Sigmoid colon (tissue), 7 donors: ENCODE results near the gene TBCD. TPM values are rescaled to one million over a fixed set of nuclear protein-coding genes. Genes with fewer than 3 reads are reported as not detected.

Source experiments
- DNase-seq: peaks from one replicate; pipeline ENCODE4 v3.0.0-alpha.2; 2019
- H3K27ac ChIP-seq, 4 donors: fragments of 200-600 bp; sonication (generic); one replicate each; pipeline ENCODE4 v1.5.1; 2016 to 2019; ENCODE audit warnings: mild to moderate bottlenecking in 1 of 4
- H3K27me3 ChIP-seq, 3 donors: fragments of 200-600 bp; sonication (generic); one replicate each; pipeline ENCODE4 v1.5.1; 2019; ENCODE audit warnings: mild to moderate bottlenecking in 1 of 3
- H3K36me3 ChIP-seq, 4 donors: fragments of 200-600 bp; sonication (generic); one replicate each; pipeline ENCODE4 v1.5.1; 2016 to 2019
- H3K4me1 ChIP-seq, 4 donors: fragments of 200-600 bp; sonication (generic); one replicate each; pipeline ENCODE4 v1.5.1; 2017 to 2019
- H3K4me3 ChIP-seq, 4 donors: fragments of 200-600 bp; sonication (generic); one replicate each; pipeline ENCODE4 v1.5.1; 2017 to 2019; ENCODE audit warnings: mild to moderate bottlenecking in 2 of 4, moderate library complexity in 1 of 4
- H3K9me3 ChIP-seq, 4 donors: fragments of 200-600 bp in 3 of 4; sonication (generic) in 3 of 4; one replicate each; pipeline versions ENCODE4 v1.5.1 to v1.6.1; 2013 to 2019
- CTCF ChIP-seq, 4 experiments: fragments of 450-650 bp in 3 of 4; fragments of 200-600 bp in 1 of 4; IDR thresholded peaks; one replicate each; pipeline ENCODE4 v1.5.1; 2016 to 2019; ENCODE audit warnings: antibody characterized with exemption in 4 of 4, mild to moderate bottlenecking in 3 of 4, moderate library complexity in 2 of 4
- EP300 ChIP-seq, 4 donors: sonication (generic); formaldehyde crosslinking; IDR thresholded peaks; one replicate each; pipeline ENCODE4 v1.6.1; 2017; ENCODE audit warnings: antibody characterized with exemption in 4 of 4
- POLR2A ChIP-seq, 2 donors: fragments of 450-650 bp; IDR thresholded peaks; one replicate each; pipeline ENCODE4 v1.6.1; 2016; ENCODE audit warnings: antibody characterized with exemption in 2 of 2, mild to moderate bottlenecking in 2 of 2, moderate library complexity in 2 of 2
- POLR2AphosphoS5 ChIP-seq, 4 donors: sonication (generic); formaldehyde crosslinking; IDR thresholded peaks; one replicate each; pipeline ENCODE4 v1.6.1; 2017; ENCODE audit warnings: antibody characterized with exemption in 4 of 4
- WGBS, 2 donors: extraction: QIAGEN DNeasy Blood & Tissue Kit; methylation state at CpG; one replicate each; pipeline ENCODE4 v1.1.7; 2013; 5-methylcytosine and 5-hydroxymethylcytosine counted together
- intact Hi-C: fragments of 100-400 bp; cut with DNase I; formaldehyde crosslinking; loops from one replicate; pipeline ENCODE4 v1.15.1; 2023
- polyA plus RNA-seq, 3 donors: library from polyadenylated mRNA; stranded (reverse); fragments of 200-250 nt; gene quantifications; one replicate each; pipeline ENCODE4 v1.2.3, GENCODE V29; 2013
- total RNA-seq, 4 donors: library from RNA; depleted of rRNA; stranded (reverse); fragments of >200 nt; gene quantifications; one replicate each; pipeline ENCODE4 v1.1.0, GENCODE V29; 2016
- donor health status: healthy with polysubstance abuse.
- donor health status: Bipolar disorder and iron deficiency.
- donor health status: healthy.

TBCD gene
- total and polyA plus RNA-seq, 7 donors: 11.1 to 77.4 (median 34.2) TPM

- no peak for DNase-seq
- Histone ChIP-seq H3K9me3 (no peaks in the 10 kb centered on the region), H3K4me1 (peaks cover 0 to 11% (median 6%) of the 10 kb centered on the region in 4 donors), H3K27ac (no peak overlapping the region), H3K36me3 (no peaks in the 10 kb centered on the region), H3K4me3 (no peak overlapping the region), H3K27me3 (no peaks in the 10 kb centered on the region)
- TF ChIP-seq POLR2AphosphoS5 (IDR thresholded peaks at IDR 0.05) (no peak), POLR2A (IDR thresholded peaks at IDR 0.05) (no peak), EP300 (IDR thresholded peaks at IDR 0.05) (no peak), CTCF (IDR thresholded peaks at IDR 0.05) (no peak)
- 95% methylated on average over 18 of the region's 18 CpGs for WGBS, 2 donors
- intact Hi-C loops: no loop called here
Observed at GRCh38 chr17:82831818-82832200, 79.9 kb downstream of the TBCD start.

DNA sequence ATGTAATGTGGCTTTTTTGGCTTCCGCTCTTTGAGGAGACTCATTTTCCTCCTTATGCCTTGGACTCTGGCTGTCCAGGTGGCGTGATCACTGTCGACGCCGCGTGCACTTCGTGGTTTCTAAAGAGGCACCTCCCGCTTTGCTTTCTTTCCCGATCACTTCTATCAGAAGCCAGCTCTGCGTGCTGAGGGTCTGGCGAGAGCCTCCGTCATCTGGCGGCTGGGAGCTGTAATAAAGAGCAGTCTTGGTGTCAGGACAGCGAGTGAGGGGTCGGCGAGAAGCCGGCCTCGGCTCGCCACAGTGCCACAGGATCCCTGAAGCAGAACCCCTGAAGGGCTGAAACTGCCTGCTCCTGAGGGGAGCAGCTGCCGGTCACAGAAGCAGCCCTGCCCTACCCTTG is 80.5 kb downstream of the TBCD start:
- DNase-seq: no peak
- H3K36me3 ChIP-seq: no peaks in the 10 kb centered on the region
- H3K27ac ChIP-seq: no peak overlapping the region
- no peak overlapping the region for H3K4me3 ChIP-seq
- TF ChIP-seq EP300 (IDR thresholded peaks at IDR 0.05) (no peak), CTCF (IDR thresholded peaks at IDR 0.05) (no peak), POLR2A (IDR thresholded peaks at IDR 0.05) (no peak), POLR2AphosphoS5 (IDR thresholded peaks at IDR 0.05) (no peak)
- no peaks in the 10 kb centered on the region for H3K9me3 ChIP-seq
- 85 to 93% methylated on average over 20 of the region's 20 CpGs for WGBS, 2 donors
- no peaks in the 10 kb centered on the region for H3K27me3 ChIP-seq
- H3K4me1 ChIP-seq: peaks cover 0 to 11% (median 6%) of the 10 kb centered on the region in 4 donors
- intact Hi-C loops: no loop called here

- Histone ChIP-seq H3K36me3 (no peaks in the 10 kb centered on the region), H3K4me1 (peaks cover 0 to 11% (median 6%) of the 10 kb centered on the region in 4 donors)
- DNase-seq: peak; percentile 46
Observed at GRCh38 chr17:82832881-82833475, 81.1 kb downstream of the TBCD start.

GRCh38 chr17:82835122-82835521 is 83.3 kb downstream of the TBCD start:
- DNase-seq: no peak
- intact Hi-C loops: no loop called here

More at GRCh38 chr17:82832881-82833475, 81.1 kb downstream of the TBCD start:
- Histone ChIP-seq H3K27ac (no peak overlapping the region), H3K9me3 (no peaks in the 10 kb centered on the region), H3K4me3 (no peak overlapping the region), H3K27me3 (no peaks in the 10 kb centered on the region)
- intact Hi-C loops: no loop called here
- TF ChIP-seq CTCF (IDR thresholded peaks at IDR 0.05) (no peak), POLR2AphosphoS5 (IDR thresholded peaks at IDR 0.05) (no peak), EP300 (IDR thresholded peaks at IDR 0.05) (no peak), POLR2A (IDR thresholded peaks at IDR 0.05) (no peak)
- WGBS, 2 donors: 96% methylated on average over 20 of the region's 20 CpGs

More at GRCh38 chr17:82835122-82835521, 83.3 kb downstream of the TBCD start:
- 80 to 88% methylated on average over 9 of the region's 9 CpGs for WGBS, 2 donors
- Histone ChIP-seq H3K27ac (no peak overlapping the region), H3K4me1 (peaks cover 0 to 6% (median 3%) of the 10 kb centered on the region in 4 donors), H3K9me3 (no peaks in the 10 kb centered on the region), H3K36me3 (no peaks in the 10 kb centered on the region), H3K4me3 (no peak overlapping the region), H3K27me3 (no peaks in the 10 kb centered on the region)
- no peak for TF ChIP-seq POLR2A (IDR thresholded peaks at IDR 0.05)
- TF ChIP-seq EP300 (IDR thresholded peaks at IDR 0.05): no peak
- no peak for TF ChIP-seq POLR2AphosphoS5 (IDR thresholded peaks at IDR 0.05)
- no peak for TF ChIP-seq CTCF (IDR thresholded peaks at IDR 0.05)
